Nephron progenitor cell (in vitro differentiated cells): ENCODE data around the gene LRRC17.
"Not testable (repeated sequence)": the region's sequence is repeated elsewhere in the genome, so short reads cannot be mapped to it uniquely, and the experiment has no call there.

ENCODE experiments used
- DNase-seq: peaks from one replicate; pipeline ENCODE4 v3.0.0; 2021
- H3K27ac Mint-ChIP-seq: 2 replicates; pipeline ENCODE4 v1.8.0; 2021; ENCODE audit warnings: mild to moderate bottlenecking, moderate library complexity, mixed read lengths
- H3K27me3 Mint-ChIP-seq: 2 replicates; pipeline ENCODE4 v1.8.0; 2021; ENCODE audit warnings: mild to moderate bottlenecking, low read depth, mixed read lengths; ENCODE audit not compliant: poor library complexity
- H3K36me3 Mint-ChIP-seq: 2 replicates; pipeline ENCODE4 v1.8.0; 2021; ENCODE audit warnings: low read depth, mixed read lengths
- H3K4me1 Mint-ChIP-seq: 2 replicates; pipeline ENCODE4 v1.8.0; 2021; ENCODE audit warnings: mixed read lengths
- H3K4me3 Mint-ChIP-seq: 2 replicates; pipeline ENCODE4 v1.8.0; 2021; ENCODE audit warnings: mild to moderate bottlenecking, moderate library complexity, mixed read lengths
- H3K9me3 Mint-ChIP-seq: 2 replicates; pipeline ENCODE4 v1.8.0; 2021; ENCODE audit warnings: mild to moderate bottlenecking, moderate library complexity, mixed read lengths
- CTCF ChIP-seq: fragments of 200-600 bp; sonication (generic); IDR thresholded peaks from 2 replicates; pipeline ENCODE4 v1.5.0; 2021; ENCODE audit warnings: antibody characterized with exemption

Gene LRRC17

GRCh38 chr7:102892631-102893278 is 20.0 kb upstream of the LRRC17 start:
- Mint-ChIP-seq H3K36me3 (no peaks in the 10 kb centered on the region), H3K4me1 (peaks cover 8% of the 10 kb centered on the region), H3K9me3 (no peaks in the 10 kb centered on the region), H3K4me3 (no peak overlapping the region), H3K27me3 (peaks cover 9% of the 10 kb centered on the region), H3K27ac (no peak overlapping the region)
- no peak for DNase-seq
- no peak for TF ChIP-seq CTCF

GRCh38 chr7:102895602-102896001 is 17.2 kb upstream of the LRRC17 start:
- H3K4me1 Mint-ChIP-seq = peaks cover 8% of the 10 kb centered on the region
- no peak overlapping the region for H3K27ac Mint-ChIP-seq
- TF ChIP-seq CTCF = no peak
- no peaks in the 10 kb centered on the region for H3K36me3 Mint-ChIP-seq
- no peaks in the 10 kb centered on the region for H3K9me3 Mint-ChIP-seq
- peaks cover 9% of the 10 kb centered on the region for H3K27me3 Mint-ChIP-seq
- no peak for DNase-seq
- no peak overlapping the region for H3K4me3 Mint-ChIP-seq

- Mint-ChIP-seq H3K27me3 (peaks cover 5% of the 10 kb centered on the region), H3K4me1 (peaks cover 8% of the 10 kb centered on the region), H3K4me3 (no peak overlapping the region), H3K27ac (no peak overlapping the region), H3K9me3 (no peaks in the 10 kb centered on the region), H3K36me3 (no peaks in the 10 kb centered on the region)
- TF ChIP-seq CTCF = no peak
- no peak for DNase-seq
These were observed 16.2 kb upstream of the LRRC17 start for GRCh38 chr7:102896585-102896984.

- Mint-ChIP-seq H3K27me3 (peaks cover 5% of the 10 kb centered on the region), H3K4me3 (no peak overlapping the region), H3K27ac (no peak overlapping the region), H3K9me3 (no peaks in the 10 kb centered on the region), H3K4me1 (peaks cover 8% of the 10 kb centered on the region), H3K36me3 (no peaks in the 10 kb centered on the region)
- DNase-seq = no peak
- TF ChIP-seq CTCF = no peak
These were observed 15.6 kb upstream of the LRRC17 start for GRCh38 chr7:102897211-102897631.

- no peak for TF ChIP-seq CTCF
- no peaks in the 10 kb centered on the region for H3K9me3 Mint-ChIP-seq
- DNase-seq = no peak
- peaks cover 8% of the 10 kb centered on the region for H3K27me3 Mint-ChIP-seq
- no peak overlapping the region for H3K4me3 Mint-ChIP-seq
- H3K27ac Mint-ChIP-seq = no peak overlapping the region
- peaks cover 8% of the 10 kb centered on the region for H3K4me1 Mint-ChIP-seq
- H3K36me3 Mint-ChIP-seq = no peaks in the 10 kb centered on the region
These were observed 14.8 kb upstream of the LRRC17 start for GRCh38 chr7:102897856-102898531.

GRCh38 chr7:102898532-102898859 is 14.3 kb upstream of the LRRC17 start:
- Mint-ChIP-seq H3K27ac (no peak overlapping the region), H3K36me3 (peaks cover 5% of the 10 kb centered on the region)
- no peak for TF ChIP-seq CTCF

GRCh38 chr7:102902052-102902451 is 10.7 kb upstream of the LRRC17 start:
- H3K4me1 Mint-ChIP-seq, H3K4me3 Mint-ChIP-seq, H3K27me3 Mint-ChIP-seq, DNase-seq, H3K27ac Mint-ChIP-seq: not testable (repeated sequence)
- Mint-ChIP-seq H3K9me3 (peaks cover 38% of the 10 kb centered on the region), H3K36me3 (peaks cover 37% of the 10 kb centered on the region)

More at GRCh38 chr7:102898532-102898859, 14.3 kb upstream of the LRRC17 start:
- peaks cover 8% of the 10 kb centered on the region for H3K4me1 Mint-ChIP-seq
- no peak for DNase-seq
- peaks cover 9% of the 10 kb centered on the region for H3K27me3 Mint-ChIP-seq
- H3K9me3 Mint-ChIP-seq = peaks cover 4% of the 10 kb centered on the region
- no peak overlapping the region for H3K4me3 Mint-ChIP-seq

- H3K4me3 Mint-ChIP-seq, H3K4me1 Mint-ChIP-seq, DNase-seq, H3K27me3 Mint-ChIP-seq, H3K27ac Mint-ChIP-seq: not testable (repeated sequence)
- Mint-ChIP-seq H3K9me3 (peaks cover 53% of the 10 kb centered on the region), H3K36me3 (peaks cover 50% of the 10 kb centered on the region)
These were observed 9.2 kb upstream of the LRRC17 start for GRCh38 chr7:102903576-102903975.
